Left ventricle myocardium inferior (tissue), 1 donor: Measurements from ENCODE around the gene CDC25B. TPM values are rescaled to one million over a fixed set of nuclear protein-coding genes. Genes with fewer than 3 reads are reported as not detected.
A peak's percentile ranks its signal among the peaks of the same experiment; 100 is the strongest.

ENCODE experiments used
- DNase-seq: peaks from one replicate; pipeline ENCODE4 v3.0.0-alpha.2; 2020
- H3K27ac ChIP-seq: fragments of 200-600 bp; replicated peaks from 2 replicates; pipeline ENCODE4 v1.8.0; 2021
- H3K27me3 ChIP-seq: fragments of 200-600 bp; 2 replicates; pipeline ENCODE4 v1.8.0; 2021; ENCODE audit warnings: low read depth
- H3K36me3 ChIP-seq: fragments of 200-600 bp; 2 replicates; pipeline ENCODE4 v1.8.0; 2021
- H3K4me1 ChIP-seq: fragments of 200-600 bp; 2 replicates; pipeline ENCODE4 v1.8.0; 2021
- H3K4me3 ChIP-seq: fragments of 200-600 bp; 2 replicates; pipeline ENCODE4 v1.8.0; 2021; ENCODE audit warnings: mild to moderate bottlenecking, moderate library complexity
- H3K9me3 ChIP-seq: fragments of 200-600 bp; replicated peaks from 2 replicates; pipeline ENCODE4 v1.8.0; 2021
- intact Hi-C: fragments of 100-400 bp; cut with micrococcal nuclease; formaldehyde crosslinking; loops from one replicate; pipeline ENCODE4 v1.11.0; 2022
- total RNA-seq: library from RNA; stranded (reverse); fragmentation: NEBNext Ultra II Directional; extraction: Animal tissue kit (Norgen Biotek cat#: 25700); gene quantifications from one replicate; pipeline ENCODE4 v1.2.1, GENCODE V29; 2021
- TF ChIP-seq, protein P1 (sequence below): fragments of 200-600 bp; IDR thresholded peaks from 2 replicates; pipeline ENCODE4 v1.8.0; 2021; ENCODE audit warnings: antibody characterized with exemption, mild to moderate bottlenecking, borderline replicate concordance
- donor health status: DM: no; HTN: yes; CAD: no; lungs with severe emphysema.

Gene CDC25B
- total RNA-seq, 1 donor from 2014 or later, result 8.1 TPM

DNA sequence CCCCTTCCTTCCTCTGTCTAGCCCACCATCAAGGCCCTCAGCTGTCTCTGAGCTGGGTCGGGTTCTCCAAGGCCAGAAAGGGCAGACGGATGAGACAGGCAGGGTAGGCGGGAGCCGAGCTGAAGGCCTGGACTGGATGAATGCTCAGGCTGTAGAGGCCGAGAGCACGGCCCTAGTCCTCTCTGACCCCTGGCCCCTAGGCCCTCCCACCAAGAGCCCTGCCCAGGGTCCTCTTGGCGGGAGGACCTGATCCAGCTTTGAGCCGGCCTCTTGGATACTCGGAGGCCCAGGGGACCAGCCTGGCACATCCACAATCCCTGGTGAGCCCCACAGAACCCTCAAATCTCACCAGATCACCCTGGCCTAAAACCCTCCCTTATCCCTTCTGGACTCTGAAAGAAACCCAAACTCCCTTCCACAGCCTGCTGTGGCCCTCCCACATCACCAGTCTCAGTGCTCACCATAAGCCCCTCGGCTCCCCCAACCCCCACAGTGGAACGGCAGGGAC, 36.7 kb upstream of the CDC25B start:
- DNase-seq, result no peak
- Histone ChIP-seq H3K9me3 (no peaks in the 10 kb centered on the region), H3K36me3 (no peaks in the 10 kb centered on the region), H3K4me3 (no peak overlapping the region), H3K27ac (peak overlapping the region; percentile 59), H3K27me3 (no peaks in the 10 kb centered on the region), H3K4me1 (peaks cover 22% of the 10 kb centered on the region)
- TF ChIP-seq, protein P1, sequence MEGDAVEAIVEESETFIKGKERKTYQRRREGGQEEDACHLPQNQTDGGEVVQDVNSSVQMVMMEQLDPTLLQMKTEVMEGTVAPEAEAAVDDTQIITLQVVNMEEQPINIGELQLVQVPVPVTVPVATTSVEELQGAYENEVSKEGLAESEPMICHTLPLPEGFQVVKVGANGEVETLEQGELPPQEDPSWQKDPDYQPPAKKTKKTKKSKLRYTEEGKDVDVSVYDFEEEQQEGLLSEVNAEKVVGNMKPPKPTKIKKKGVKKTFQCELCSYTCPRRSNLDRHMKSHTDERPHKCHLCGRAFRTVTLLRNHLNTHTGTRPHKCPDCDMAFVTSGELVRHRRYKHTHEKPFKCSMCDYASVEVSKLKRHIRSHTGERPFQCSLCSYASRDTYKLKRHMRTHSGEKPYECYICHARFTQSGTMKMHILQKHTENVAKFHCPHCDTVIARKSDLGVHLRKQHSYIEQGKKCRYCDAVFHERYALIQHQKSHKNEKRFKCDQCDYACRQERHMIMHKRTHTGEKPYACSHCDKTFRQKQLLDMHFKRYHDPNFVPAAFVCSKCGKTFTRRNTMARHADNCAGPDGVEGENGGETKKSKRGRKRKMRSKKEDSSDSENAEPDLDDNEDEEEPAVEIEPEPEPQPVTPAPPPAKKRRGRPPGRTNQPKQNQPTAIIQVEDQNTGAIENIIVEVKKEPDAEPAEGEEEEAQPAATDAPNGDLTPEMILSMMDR, result no peak
- intact Hi-C loops, result no loop called here

DNA sequence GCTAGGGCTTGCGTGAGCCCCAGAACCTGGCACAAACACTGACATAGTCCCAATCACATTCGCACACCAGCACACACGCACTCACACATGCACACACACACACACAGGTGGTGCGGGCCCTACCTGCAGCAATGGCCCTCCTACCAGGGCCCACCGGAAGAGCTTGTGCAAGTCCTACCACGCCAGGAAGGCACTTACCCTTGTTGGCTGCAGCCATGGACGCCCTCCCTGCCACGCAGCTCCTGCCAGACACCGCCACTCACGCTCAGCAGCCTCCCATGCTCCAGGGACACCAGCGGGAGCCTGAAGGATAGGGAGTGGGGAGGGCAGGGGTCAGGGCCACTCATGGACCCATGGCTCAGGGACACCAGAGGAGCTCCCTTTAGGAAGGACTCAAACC, 36.2 kb upstream of the CDC25B start:
- TF ChIP-seq, protein P1, result no peak
- no peaks in the 10 kb centered on the region for H3K36me3 ChIP-seq
- H3K4me3 ChIP-seq, result no peak overlapping the region
- H3K27me3 ChIP-seq, result no peaks in the 10 kb centered on the region
- no peaks in the 10 kb centered on the region for H3K9me3 ChIP-seq
- intact Hi-C loops, result no loop called here
- peak overlapping the region; percentile 59 for H3K27ac ChIP-seq
- DNase-seq, result no peak
- peaks cover 24% of the 10 kb centered on the region for H3K4me1 ChIP-seq

GRCh38 chr20:3760655-3761348, 35.3 kb upstream of the CDC25B start:
- intact Hi-C loops, result no loop called here
- Histone ChIP-seq H3K36me3 (no peaks in the 10 kb centered on the region), H3K9me3 (no peaks in the 10 kb centered on the region), H3K27me3 (no peaks in the 10 kb centered on the region), H3K4me1 (peaks cover 24% of the 10 kb centered on the region), H3K27ac (no peak overlapping the region), H3K4me3 (no peak overlapping the region)
- TF ChIP-seq, protein P1, result no peak
- no peak for DNase-seq

DNA sequence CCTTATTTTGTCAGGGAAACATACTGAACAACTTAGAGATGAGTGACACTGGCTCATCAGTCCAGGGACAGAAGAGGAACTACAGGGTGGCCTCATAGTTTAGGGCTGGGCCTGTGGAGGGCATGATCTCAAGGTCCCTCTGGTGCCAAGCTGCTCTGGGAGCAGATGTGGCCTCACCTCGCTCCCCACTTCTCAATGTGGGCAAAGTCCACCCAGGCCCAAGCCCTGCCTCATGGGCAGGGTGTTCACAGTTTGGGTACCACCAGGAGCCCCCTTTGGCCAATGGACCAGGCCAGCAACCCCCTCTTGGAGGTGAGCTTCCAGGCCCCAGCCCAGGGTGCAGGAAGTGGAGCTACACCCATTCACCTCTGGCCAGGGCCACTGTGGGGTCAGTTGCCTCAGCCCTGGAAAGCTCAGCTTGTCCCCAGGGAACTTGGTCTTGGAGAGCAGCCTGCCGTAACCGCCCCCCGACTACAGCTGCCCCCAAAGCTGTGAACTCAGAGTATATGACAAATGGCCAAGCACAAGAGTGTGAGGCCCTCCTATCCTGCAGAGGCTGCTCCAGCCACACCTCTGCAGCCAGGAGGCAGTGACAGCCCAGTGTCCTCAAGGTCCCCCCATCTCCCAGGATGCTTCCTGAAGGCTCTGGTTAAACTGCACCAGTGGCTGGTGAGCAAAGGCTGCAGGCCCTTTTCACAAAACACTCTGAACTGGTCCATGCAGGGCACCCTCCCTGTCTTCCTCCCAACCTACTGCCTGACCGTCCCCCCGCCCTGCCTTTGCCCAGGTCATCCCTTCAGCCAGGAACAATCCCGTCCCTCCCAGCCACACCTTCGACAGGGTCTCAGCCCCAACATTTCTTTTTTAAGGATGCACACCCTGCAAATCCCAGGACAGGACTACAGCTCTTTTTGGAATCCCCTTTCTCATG, 32.2 kb upstream of the CDC25B start:
- TF ChIP-seq, protein P1, result no peak
- H3K36me3 ChIP-seq, result no peaks in the 10 kb centered on the region
- H3K27ac ChIP-seq, result peak overlapping the region; percentile 87
- no peak overlapping the region for H3K4me3 ChIP-seq
- no peaks in the 10 kb centered on the region for H3K27me3 ChIP-seq
- DNase-seq, result no peak
- intact Hi-C loops, result no loop called here
- peaks cover 35% of the 10 kb centered on the region for H3K4me1 ChIP-seq
- H3K9me3 ChIP-seq, result no peaks in the 10 kb centered on the region

DNA sequence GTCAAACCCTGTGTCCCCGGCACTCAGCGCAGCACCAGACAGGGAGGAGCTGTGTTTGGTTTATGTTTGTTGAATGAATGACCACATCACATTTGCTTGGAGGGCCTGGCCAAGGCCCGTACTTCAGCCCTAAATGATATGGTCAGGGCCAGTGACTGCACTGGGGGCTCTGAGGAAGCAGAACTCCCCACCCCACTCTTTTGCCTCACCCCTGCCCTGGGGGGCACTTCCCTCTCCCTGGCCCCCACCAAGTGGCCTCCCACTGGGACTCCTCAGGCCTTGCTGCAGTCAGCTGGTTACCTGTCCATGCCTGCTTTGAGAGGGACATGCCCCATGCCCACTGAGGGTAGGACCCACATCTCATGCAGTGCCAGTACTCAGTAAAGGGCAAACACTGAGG, 31.5 kb upstream of the CDC25B start:
- H3K27me3 ChIP-seq, result no peaks in the 10 kb centered on the region
- peak overlapping the region; percentile 79 for H3K4me3 ChIP-seq
- H3K36me3 ChIP-seq, result no peaks in the 10 kb centered on the region
- H3K27ac ChIP-seq, result peak overlapping the region; percentile 87
- intact Hi-C loops, result no loop called here
- DNase-seq, result no peak
- TF ChIP-seq, protein P1, result no peak
- H3K4me1 ChIP-seq, result peaks cover 37% of the 10 kb centered on the region
- no peaks in the 10 kb centered on the region for H3K9me3 ChIP-seq
